WI38 (cell line): ENCODE data around the gene AMIGO1.

ENCODE experiments used
- H3K4me3 ChIP-seq: 2 replicates; pipeline ENCODE4 v1.5.1; 2011; ENCODE audit warnings: low read depth, mild to moderate bottlenecking, control low read depth, low read length
- CTCF ChIP-seq: IDR thresholded peaks from 2 replicates; pipeline ENCODE4 v1.5.1; 2012; ENCODE audit warnings: low read depth, mild to moderate bottlenecking, control low read depth, low read length

Gene AMIGO1

DNA sequence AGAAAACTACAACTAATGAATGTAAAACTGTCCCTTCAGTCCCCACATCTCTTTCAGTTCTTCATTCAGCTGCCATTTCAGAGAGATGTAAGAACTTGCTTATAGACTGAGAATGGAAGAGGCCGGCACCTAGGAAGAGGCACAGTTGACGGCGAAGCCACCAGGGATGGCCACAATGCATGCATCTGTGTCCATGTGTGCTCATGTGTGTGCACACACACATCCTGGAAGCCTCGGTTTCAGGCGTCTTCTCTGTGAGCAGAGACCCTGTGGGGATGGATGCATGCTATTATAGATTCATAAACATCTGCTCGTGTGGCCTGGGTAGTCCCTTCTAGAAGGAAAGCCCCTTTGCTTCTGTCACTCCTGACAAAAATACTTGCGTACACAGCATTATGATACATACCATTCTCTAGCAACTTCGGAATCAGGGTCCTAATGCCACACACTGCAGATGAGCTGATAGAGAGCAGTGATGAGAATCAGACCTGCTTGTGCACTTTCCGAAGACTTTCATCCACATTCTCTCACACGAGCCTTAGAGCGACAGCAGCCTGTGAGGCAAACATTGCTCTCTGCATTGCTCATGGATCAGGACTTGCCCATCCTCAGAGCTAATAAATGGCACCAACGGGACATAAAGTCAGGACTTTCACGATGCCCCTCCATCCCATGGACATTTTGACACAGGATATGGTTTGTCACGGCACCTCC, 17.7 kb upstream of the AMIGO1 start:
- H3K4me3 ChIP-seq, result no peak overlapping the region
- TF ChIP-seq CTCF, result no peak

DNA sequence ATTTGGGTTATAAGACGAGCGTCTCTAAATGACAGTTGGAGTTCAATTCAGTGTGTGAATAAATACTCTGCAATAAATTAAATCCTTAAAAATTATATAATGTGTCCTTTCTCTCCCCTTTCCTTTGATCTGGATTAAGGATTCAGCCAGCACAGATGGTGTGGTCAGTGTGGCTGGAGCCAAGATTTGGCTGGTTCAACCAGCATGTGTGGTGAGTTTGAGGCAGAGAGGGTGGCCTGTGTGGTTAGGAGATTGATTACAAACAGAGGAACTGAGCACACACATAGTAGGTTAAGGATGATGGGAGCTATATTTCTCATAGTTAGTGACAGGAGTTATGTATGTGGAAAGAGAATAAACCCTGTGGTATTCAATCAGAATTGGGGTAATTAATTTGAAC, 14.2 kb upstream of the AMIGO1 start:
- no peak for TF ChIP-seq CTCF
- H3K4me3 ChIP-seq, result no peak overlapping the region

- TF ChIP-seq CTCF, result no peak
Observed at GRCh38 chr1:109522026-109522425, 12.5 kb upstream of the AMIGO1 start.

GRCh38 chr1:109521002-109521951, 11.8 kb upstream of the AMIGO1 start:
- TF ChIP-seq CTCF, result no peak
- H3K4me3 ChIP-seq, result no peak overlapping the region

More at GRCh38 chr1:109522026-109522425, 12.5 kb upstream of the AMIGO1 start:
- H3K4me3 ChIP-seq, result no peak overlapping the region

GRCh38 chr1:109517337-109517736, 7.8 kb upstream of the AMIGO1 start:
- H3K4me3 ChIP-seq, result no peak overlapping the region
- TF ChIP-seq CTCF, result no peak

DNA sequence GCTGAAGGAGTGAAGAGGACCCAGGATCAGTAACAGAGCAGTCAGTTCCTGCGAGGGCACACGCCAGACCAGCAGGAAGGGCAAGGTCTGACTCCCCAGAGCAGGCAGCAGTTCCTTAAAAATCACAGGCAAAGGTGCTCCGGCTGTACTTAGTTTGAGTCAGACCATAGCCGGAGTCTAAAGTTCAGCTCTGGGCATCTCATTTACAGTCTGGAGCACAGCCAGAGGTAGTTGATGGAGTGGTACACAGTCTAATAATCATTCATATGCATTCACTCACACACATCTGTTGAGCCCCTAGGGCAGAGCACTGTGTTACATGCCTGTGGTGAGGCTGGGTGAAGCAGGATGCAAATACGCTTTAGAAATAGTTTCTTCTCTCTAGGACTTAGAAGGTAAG, 7.3 kb upstream of the AMIGO1 start:
- H3K4me3 ChIP-seq, result no peak overlapping the region
- no peak for TF ChIP-seq CTCF

DNA sequence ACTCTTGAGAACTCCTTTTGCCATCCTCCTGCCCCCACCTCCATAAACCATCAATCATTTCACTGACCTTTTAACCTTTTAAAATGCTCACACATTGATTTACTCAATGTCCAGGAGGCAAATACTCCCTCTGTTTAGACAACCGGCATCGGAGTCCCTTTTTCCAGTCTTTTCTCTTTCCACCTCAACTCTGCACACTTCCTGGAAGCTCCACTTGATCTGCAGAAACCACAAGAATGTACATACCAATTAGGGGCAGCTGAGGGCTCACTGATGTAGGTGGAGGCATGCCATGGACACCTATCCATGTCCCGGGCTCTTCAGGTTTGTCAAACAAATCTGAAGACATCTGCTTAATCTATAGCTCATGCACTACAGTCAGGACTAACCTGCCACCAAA, 5.3 kb upstream of the AMIGO1 start:
- no peak for TF ChIP-seq CTCF
- no peak overlapping the region for H3K4me3 ChIP-seq
